Ramos (cell line): Measurements from ENCODE around the gene FTCDNL1.

Experiments used
- in situ Hi-C: fragments of 300-500 bp; cut with MboI; formaldehyde crosslinking; loops from one replicate; pipeline ENCODE4 v1.14.3; 2022; ENCODE audit warnings: low sequenced_read_pairs; ENCODE audit not compliant: unreplicated experiment

FTCDNL1 gene

DNA sequence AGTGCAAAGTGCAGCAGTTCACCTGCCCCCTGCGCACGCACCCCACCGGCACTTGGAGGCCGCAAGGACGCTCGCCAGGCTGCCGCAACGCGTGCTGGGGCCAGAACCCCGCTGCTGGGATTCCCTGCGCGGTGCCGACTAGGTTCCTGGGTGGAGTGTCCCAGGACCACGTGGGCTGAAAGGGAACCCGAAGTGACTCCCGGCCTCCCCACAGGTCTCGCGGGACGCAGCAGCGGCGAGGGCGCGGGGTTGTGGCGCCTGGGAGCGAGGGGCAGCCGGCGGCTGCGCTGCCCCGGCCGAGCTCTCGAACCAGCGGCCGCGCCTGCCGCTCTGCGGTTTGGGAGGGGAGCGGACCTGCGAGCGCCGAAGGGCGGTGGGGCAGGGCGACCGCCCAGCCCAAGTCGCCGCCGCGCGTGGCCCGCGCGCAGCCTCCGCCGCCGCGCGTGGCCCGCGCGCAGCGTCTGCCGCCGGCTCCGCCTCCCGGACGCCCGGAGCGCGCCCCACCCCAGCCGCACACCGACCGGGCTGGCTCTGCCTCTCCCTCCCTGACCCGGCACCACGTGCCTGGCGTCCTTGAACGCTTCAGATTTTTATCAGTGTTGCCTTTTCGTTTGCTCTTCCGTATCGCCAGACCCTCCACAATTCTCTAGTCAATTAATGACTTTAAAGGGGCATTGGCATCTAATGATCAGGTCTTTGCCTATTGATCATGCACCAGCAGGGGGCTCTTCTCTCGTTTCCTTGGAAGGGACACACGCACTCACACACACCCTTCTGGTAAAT, at the start of gene FTCDNL1:
Gene FTCDNL1, minus strand, starts transcription at position 475 of the 783 bp plus-strand sequence. CDS start 2,230 bp downstream, outside the sequence.
- in situ Hi-C loops = no loop called here

DNA sequence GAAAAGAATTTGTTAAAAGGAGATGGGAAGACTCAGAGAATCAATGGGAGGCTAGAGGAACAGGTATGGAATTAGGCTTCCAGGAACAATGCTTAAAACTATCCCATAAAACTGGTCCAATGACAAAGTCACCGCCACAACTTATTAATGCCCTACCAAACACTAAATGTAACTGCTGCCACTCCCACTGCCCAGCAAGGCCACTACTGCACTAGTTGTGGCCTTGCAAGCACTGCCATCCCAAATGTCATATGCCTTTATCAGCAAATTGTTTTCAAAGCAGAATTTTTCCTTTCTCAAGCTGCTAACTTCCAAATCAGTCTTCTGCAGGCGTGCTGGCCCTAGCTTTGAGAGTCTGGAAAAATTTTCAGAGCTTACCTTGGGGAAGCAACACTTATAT, 45.6 kb upstream of the FTCDNL1 start:
- in situ Hi-C loops = no loop called here

DNA sequence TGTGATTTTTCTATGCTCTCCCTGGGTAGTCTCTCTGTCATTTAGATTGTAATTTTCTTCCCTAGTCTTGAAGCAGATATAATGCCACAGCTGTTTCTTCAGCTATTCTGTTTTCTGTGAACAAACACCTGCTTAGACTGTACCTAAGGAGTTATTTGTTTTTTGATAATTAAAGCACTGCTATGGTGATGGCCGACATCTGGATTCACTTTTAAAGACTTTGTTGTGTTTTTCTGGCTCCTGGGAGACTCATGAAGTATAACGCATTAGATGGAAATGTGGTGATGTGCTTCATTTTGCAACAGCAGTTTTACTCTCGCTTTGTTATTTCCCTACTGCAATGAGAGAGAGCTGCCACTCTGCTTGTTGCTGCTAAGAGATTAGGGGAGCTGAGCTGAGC, 44.4 kb upstream of the FTCDNL1 start:
- in situ Hi-C loops = no loop called here

DNA sequence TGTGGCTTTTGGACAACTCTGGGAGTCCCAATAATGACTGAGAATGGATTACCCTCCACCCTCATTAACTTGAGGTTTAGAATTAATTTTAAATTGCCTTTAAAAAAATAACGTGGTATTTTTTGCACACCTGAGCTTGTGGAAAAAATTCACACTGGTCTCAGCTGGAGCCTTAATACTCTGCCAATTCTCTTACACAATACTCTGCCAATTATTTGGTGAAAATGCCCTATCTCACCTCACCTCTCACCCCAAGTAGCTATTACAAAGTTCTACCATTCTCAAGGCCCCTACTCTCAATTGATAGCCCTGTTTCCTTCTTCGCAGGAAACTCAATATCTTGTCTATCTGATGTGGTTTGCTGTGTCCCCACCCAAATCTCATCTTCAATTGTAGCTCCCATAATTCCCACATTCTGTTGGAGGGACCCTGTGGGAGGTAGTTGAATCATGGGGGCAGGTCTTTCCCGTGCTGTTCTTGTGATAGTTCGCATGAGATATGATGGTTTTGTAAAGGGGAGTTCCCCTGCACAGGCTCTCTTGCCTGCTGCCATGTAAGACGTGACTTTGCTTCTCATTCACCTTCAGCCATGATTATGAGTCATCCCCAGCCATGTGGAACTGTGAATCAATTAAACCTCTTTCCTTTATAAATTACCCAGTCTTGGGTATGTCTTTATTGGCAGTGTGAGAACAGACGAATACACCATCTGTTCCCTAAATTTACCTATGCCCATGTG, 32.7 kb upstream of the FTCDNL1 start:
- in situ Hi-C loops = no loop called here

DNA sequence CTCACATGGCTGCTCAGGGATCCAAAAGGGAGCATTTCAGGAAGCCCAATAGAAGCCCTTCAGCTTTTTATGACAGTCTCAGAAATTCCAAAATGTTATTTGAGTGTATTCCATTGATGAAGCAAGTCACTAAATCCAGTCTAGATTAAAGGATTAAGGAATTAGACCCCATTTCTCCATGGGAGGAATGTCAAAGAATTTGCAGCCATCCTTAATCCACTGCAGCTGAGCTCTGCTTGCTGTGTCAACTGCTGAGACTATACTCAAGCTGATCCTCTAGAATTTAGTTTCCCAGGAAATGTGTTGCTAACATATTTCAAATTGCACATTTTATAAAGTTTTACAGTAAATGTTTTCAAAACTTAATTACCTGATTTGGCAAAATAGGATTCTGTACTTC, 31.7 kb upstream of the FTCDNL1 start:
- in situ Hi-C loops = no loop called here

DNA sequence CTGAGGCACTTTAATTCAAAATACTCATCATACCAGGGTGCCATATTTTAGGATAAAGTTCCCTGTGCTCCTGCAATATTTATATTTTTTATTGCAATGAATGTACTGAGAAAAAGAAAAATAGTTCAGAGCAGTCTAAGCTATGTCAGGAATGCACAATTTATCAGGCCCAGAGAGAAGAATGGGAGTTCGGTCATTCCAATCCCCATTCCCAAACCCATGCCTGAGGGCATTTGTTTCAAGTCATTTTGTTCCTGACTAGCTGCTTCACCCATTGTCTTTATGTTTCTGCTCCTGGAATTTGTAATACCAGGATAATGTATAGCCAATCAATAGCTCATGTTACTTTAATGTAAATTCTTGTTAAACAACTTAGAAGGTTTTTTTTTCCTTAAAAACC, 24.4 kb upstream of the FTCDNL1 start:
- in situ Hi-C loops = no loop called here

DNA sequence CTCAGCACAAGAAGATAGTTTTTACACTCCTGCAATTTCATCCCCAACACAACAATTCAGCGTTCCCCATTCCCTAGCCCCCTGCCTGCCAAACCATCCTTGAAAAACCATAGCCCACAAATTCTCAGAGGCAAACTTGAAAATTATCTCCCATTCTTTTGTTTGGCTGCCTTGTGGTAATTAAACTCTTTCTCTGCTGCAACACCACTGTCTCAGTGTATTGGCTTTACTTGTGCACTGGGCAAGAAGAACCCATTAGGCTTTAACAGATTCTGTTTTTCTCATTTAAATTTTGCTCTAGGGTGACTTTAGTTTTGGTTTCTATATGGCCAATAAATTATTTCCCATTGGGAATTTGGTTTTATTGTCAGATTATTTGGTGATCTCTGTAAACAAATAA, 23.2 kb upstream of the FTCDNL1 start:
- in situ Hi-C loops = no loop called here

DNA sequence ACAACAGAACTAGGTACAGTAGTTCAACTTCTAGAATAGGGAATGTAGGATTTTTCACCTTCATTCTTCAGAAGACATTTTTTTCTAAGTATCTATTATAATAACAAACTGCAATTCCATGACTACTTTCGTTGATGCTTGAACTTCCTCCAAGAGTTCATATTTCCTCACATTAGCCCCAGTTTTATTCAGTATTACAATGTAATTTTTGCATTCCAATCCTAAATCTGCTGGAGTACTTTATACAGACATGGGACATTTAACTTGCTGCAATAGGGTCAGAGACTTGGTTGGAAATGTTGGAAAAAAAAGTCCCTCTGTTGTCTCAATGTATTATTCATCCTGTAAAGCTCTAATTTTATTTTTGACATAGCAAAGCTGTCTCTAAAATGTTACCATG, 19.6 kb upstream of the FTCDNL1 start:
- in situ Hi-C loops = no loop called here

DNA sequence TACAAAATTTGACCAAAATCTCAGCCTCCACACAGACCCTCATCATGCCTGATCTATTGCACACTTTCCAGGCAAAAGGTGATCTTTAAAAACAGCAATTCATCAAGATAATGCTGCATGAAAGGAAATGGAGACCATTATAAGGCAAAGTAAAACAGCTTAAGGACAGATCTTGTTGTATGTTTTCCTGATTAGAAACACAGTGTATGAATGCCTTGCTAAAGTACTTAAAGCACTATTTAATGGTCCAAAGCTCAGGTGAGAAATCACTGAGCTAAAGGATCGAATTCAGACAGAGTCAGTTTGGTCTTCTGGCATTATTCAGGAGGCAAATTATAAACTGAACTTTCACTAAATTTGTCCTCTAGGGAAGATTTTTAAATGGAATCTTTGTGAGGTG, 18.7 kb upstream of the FTCDNL1 start:
- in situ Hi-C loops = no loop called here

DNA sequence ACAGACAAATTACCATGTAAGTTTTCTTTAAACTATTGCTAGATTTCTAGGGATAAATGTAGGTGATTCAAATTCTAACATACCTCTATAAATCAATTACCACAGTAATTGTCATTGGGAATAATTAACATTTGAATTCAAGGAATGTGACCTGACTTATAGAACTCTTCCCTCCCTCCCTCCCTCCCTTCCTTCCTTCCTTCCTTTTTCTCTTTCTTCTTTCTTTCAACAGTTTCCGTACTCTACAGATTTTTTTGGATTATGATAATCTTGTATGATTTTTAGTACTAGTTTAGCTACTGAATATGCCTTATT, 18.2 kb upstream of the FTCDNL1 start:
- in situ Hi-C loops = no loop called here

DNA sequence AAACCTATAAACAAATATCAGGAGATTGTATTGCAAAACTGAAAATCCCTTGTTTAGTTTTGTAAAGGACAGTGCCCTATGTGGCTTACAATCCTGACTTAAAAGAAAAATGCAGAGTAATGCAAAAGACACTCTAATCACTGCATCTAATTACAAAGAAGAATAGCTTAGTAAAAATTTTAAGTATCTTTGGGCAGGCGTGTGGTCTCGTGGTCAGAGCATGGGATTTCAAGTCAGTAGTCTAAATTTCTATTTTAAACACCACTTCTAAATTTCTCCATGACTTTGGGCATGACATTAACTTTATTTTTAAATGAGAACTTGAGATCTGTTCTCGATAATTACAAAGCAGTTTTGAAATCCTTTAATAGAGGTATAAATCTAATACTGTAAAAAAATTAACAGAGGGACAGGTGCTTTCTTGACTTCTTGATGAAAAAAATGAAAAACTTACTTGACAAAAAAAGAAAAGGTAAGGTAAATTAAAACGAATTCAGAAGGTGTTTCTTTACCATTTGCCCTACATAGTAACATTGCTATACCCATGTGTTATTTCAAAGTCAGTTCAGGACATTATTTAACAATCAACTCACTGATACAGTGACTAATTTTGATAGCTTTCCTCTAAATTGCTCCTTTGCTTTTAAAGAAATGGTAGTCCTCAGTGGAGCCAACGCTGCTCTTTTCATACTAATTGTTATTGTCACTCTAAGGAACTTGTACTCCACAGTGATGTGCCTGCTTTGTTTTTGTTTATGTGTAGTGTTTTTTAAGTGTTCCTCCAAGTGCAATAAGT, 17.6 kb upstream of the FTCDNL1 start:
- in situ Hi-C loops = no loop called here

DNA sequence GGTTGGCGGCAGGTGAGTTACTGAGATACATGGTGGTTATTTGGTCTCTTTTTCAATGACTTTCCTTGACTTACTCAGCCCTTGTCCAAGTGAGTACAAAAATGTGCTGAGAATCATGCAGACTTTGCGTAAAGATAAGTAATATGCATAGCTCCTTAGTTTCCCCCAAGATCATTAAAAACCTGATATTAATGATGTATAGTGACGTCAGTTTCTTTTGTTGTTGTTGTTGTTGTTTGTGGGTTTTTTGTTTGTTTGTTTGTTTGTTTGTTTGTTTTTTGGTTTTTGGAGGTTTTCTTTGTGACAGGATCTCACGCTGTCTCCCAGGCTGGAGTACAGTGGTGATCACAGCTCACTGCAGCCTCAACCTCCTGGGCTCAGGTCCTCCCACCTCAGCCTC, 14.9 kb upstream of the FTCDNL1 start:
- in situ Hi-C loops = no loop called here

DNA sequence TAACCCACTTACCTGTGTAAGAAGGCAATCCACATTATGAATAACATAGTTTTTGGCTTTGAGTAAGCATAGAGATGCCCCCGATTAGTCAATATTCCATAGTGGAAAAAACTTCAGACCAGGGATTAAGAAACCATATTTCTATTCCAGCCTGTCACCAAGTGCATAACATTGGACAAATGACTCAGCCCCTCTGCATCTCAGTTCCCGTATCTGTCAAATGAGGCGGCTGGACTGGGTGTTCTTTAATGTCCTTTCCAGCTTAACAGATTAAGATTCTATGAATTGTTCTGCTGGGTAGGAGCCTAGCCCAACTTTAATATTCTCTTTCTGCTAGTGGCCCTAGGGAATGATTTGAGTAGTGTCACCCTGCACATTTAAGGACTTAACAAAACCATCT, 11.8 kb upstream of the FTCDNL1 start:
- in situ Hi-C loops = no loop called here

DNA sequence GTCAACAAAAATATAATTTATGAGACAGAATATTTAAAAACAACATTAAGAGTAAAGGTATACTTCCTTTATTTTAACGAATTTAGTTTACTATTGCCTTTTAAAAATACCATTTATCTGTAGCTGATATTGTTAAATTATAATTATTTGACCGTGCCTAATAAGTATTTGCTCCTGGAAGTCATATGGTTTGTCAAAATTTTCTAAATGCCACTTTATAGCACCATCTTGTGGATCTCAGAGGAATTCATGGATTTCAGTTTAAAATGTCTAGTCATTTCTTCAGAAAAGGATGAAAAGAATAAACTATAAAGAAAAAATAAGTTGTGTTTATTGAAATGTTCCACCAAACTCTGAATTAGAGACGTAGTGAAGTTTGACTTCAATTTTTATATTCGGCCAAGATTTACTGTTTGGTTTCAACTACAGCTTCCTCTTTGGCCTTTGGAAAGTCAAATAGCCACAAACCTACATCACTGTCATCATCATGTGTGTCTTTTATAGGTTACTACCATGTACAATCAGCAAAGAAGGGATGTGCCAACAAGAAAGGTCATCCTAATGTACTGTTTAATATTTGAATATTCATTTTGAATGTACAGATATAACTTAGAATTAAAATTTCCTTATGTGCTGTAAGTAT, 10.3 kb upstream of the FTCDNL1 start:
- in situ Hi-C loops = no loop called here

DNA sequence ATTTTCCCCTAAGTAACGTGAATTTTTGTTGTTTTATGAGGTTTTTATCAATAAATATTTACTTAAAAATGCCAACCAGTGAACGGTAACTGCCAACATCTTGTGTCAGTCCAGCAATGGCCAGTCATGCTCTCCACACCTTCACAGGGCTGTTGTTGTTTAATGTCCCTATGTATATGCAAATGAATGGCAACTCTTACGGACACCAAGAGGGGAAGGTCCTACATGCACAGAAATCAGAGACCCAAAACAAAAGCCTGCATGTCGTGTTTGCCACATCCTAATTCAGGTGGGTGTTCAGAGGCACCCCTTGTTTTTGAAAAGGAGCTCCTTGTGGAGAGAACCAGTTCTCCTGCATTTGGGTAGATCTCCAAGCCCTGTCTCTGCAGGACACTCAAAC, 4.8 kb upstream of the FTCDNL1 start:
- in situ Hi-C loops = no loop called here

DNA sequence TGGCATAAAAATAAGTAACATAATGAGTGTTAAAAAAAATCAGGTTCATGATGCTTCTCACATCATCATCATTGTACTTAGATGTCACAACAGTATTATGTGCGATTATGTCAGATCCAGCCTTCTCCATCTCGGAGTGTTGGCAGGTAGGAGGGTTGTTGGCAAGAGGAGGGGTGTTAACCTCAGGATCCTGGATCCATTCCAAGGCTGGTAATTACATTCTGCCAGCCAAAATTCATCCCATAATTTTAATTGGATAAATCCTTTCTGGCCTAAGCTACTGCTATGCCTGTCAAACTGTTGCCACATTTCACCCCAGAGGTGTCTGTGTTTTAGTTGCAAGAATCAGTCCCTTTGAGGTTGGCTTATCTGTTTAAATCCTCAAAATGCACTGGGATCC, 891 bp upstream of the FTCDNL1 start:
- in situ Hi-C loops = no loop called here

DNA sequence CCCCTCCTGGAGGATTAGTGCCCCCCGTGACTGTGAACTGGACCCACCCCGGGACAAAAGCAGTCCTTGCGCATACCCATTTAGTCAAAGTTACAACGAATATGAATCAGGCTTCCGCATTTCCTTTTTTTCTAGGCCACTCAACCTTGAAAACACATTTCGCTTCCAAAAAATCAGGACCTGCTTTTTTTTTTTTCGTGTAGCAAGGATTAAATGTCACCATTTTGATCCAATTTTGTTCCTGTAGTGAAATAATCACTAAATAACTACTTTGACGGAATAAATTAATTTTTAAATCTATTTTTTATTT, 464 bp upstream of the FTCDNL1 start:
- in situ Hi-C loops = no loop called here

DNA sequence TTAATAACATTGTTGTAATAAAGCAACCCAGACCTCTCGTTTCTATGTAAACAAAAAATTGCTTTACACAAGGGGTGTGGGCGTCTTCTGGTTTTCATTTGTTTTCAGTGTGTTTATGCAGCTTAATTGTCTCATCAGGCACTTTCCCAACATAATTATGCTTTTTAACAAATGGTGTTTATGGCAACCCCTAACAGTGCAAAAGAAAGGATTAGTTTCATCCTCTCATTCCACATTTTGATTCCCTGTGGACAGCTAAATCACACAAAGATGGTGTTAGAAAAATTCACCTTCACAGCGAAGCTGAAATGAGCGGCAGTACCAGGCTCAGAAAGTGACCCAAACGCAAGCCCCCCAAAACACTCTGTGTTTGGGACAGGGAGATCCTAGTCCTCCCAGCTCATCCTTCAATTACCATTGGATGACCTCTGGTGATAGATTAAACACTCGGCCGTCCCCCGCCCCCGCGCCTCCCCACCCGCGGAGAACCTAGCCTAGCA, 724 bp downstream of the FTCDNL1 start:
- in situ Hi-C loops = no loop called here

DNA sequence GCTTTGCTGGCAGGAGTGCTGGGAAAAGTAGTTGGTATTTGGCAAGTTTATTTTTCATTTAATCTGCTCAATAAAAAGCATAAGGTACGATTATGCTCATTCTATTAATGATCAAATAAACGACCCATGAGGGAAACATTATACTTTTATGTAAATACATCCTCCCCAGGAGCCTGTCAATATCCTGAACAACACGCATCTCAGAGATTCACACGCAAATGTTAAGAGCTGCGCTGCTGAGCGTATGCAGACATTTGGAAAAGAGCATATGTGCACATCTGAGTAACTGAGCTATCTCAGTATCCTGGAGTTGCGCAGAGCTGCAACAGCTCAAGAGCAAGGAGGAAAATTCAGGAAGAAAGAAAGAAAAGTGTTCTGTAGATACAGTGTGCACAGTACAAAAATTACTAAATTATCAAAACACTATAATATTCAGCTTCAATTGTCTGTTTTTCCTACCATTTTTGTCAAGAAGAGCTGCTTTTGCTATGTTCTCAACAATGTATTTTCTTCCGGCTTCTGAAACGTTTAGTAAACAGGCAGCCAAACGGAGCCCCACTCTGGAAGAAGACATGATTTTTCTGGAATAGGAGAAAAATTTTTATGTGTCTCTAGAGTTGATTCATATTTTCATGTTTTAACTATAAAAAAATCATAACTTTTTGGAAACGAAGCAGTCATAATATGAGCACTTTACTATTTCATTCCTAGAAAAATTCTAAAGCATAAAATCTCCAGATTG, 2.4 kb downstream of the FTCDNL1 start:
- in situ Hi-C loops = no loop called here
